ENCODE measurements around the gene BCL7A. TPM values are rescaled to one million over a fixed set of nuclear protein-coding genes. Genes with fewer than 3 reads are reported as not detected.

BCL7A gene
- polyA plus RNA-seq, 1 experiment, result 3.4 TPM

DNA sequence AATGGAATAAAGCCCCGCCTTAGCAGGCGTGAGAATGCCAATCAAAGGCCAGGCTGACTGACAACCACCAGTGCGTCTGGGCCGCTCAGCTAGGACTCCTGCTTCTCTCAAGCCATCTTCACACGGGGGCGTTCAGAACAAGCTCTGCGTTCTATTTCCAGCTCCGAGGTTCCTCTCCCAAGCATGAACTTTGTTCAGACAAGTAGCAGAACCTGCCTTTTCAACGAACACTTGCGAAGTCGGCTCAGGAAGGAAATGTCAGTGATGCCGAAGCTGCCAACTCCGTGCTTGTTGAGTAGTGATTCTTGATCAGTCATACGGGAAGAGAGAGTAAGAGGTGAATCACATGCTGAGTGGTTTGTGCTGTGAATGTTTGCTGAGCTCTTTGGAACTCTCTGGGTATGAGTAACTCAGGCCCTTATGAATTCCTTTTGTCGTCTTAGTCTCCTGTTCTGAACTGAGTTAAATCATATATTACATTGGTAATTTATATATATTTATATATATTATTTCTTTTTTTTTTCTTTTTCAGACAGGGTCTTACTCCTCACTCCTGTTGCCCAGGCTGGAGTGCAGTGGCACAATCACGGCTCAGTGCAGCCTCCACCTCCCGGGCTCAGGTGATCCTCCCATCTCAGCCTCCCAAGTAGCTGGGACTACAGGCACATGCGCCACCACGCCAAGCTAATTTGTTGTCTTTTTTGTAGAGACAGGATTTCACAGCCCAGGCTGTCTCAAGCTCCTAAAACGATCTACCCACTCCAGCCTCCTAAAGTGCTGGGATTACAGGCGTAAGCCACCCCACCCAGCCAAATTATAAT lies 29.4 kb upstream of the BCL7A start:
- TF ChIP-seq, protein P1, sequence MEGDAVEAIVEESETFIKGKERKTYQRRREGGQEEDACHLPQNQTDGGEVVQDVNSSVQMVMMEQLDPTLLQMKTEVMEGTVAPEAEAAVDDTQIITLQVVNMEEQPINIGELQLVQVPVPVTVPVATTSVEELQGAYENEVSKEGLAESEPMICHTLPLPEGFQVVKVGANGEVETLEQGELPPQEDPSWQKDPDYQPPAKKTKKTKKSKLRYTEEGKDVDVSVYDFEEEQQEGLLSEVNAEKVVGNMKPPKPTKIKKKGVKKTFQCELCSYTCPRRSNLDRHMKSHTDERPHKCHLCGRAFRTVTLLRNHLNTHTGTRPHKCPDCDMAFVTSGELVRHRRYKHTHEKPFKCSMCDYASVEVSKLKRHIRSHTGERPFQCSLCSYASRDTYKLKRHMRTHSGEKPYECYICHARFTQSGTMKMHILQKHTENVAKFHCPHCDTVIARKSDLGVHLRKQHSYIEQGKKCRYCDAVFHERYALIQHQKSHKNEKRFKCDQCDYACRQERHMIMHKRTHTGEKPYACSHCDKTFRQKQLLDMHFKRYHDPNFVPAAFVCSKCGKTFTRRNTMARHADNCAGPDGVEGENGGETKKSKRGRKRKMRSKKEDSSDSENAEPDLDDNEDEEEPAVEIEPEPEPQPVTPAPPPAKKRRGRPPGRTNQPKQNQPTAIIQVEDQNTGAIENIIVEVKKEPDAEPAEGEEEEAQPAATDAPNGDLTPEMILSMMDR (IDR thresholded peaks at IDR 0.05; ENCODE audit: insufficient read depth, low read depth, low read length), result no peak
- ChIA-PET CTCF (interaction anchor here (0.6 to 1.4 kb wide), 4 partner anchors 25 to 91 kb away, joined by 3 to 4 read pairs (median 3); partner anchors contain the start of gene CFAP251), POLR2A (interaction anchor here (0.6 to 0.9 kb wide), 3 partner anchors 12 to 1266 kb away, joined by 3 to 4 read pairs (median 3); no protein-coding TSS in a partner anchor)
- no peaks in the 10 kb centered on the region for H3K27me3 ChIP-seq (ENCODE audit: control insufficient read depth, insufficient read depth, low read length)
- H3K4me3 ChIP-seq (ENCODE audit: low read depth, low read length), result no peak overlapping the region
- DNase-seq (ENCODE audit: low read depth), result peak; percentile 94
- no peaks in the 10 kb centered on the region for H3K36me3 ChIP-seq (ENCODE audit: control insufficient read depth, insufficient read depth, low read length)

GRCh38 chr12:121996050-121996944 lies 25.4 kb upstream of the BCL7A start:
- H3K36me3 ChIP-seq (ENCODE audit: control insufficient read depth, insufficient read depth, low read length), result no peaks in the 10 kb centered on the region
- no peaks in the 10 kb centered on the region for H3K27me3 ChIP-seq (ENCODE audit: control insufficient read depth, insufficient read depth, low read length)
- ChIA-PET POLR2A (no interaction called here), CTCF (no interaction called here)
- H3K4me3 ChIP-seq (ENCODE audit: low read depth, low read length), result no peak overlapping the region
- TF ChIP-seq, protein P1 (IDR thresholded peaks at IDR 0.05; ENCODE audit: insufficient read depth, low read depth, low read length), result no peak
- no peak for DNase-seq (ENCODE audit: low read depth)

DNA sequence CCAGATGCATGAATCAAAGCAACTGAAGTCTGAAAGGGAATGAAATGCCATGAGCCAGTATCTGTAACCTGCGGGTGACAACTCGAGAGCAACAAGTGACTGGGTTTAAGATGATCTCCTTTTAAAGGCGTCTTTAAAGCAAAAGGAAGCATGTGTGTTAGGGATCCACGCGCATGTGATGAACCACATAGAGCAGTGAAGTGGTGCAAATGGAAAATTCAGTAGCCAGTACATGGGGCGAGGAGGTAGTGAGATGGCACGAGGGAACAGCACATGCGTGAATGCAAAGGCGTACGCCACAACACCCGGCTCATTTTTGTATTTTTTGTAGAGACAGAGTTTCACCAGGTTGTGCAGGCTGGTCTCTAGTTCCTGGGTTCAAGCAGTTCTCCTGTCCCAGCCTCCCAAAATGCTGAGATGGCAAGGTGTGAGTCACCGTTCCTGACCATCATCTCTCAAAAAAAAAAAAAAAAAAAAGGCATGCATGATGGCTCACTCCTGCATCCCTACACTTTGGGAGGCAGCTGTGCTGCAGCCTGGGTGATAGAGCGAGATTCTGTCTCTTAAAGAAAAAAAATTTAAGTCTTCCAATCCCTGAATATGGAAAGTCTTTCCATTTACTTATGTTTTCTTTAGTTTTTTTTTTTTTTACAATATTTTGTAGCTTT lies 24.6 kb upstream of the BCL7A start:
- H3K36me3 ChIP-seq (ENCODE audit: control insufficient read depth, insufficient read depth, low read length), result no peaks in the 10 kb centered on the region
- CTCF ChIA-PET, result interaction anchor here (0.6 kb wide), 1 partner anchor 76 kb away, joined by 3 read pairs; no protein-coding TSS in a partner anchor
- TF ChIP-seq, protein P1 (IDR thresholded peaks at IDR 0.05; ENCODE audit: insufficient read depth, low read depth, low read length), result no peak
- POLR2A ChIA-PET, result no interaction called here
- H3K4me3 ChIP-seq (ENCODE audit: low read depth, low read length), result no peak overlapping the region
- H3K27me3 ChIP-seq (ENCODE audit: control insufficient read depth, insufficient read depth, low read length), result no peaks in the 10 kb centered on the region
- no peak for DNase-seq (ENCODE audit: low read depth)

DNA sequence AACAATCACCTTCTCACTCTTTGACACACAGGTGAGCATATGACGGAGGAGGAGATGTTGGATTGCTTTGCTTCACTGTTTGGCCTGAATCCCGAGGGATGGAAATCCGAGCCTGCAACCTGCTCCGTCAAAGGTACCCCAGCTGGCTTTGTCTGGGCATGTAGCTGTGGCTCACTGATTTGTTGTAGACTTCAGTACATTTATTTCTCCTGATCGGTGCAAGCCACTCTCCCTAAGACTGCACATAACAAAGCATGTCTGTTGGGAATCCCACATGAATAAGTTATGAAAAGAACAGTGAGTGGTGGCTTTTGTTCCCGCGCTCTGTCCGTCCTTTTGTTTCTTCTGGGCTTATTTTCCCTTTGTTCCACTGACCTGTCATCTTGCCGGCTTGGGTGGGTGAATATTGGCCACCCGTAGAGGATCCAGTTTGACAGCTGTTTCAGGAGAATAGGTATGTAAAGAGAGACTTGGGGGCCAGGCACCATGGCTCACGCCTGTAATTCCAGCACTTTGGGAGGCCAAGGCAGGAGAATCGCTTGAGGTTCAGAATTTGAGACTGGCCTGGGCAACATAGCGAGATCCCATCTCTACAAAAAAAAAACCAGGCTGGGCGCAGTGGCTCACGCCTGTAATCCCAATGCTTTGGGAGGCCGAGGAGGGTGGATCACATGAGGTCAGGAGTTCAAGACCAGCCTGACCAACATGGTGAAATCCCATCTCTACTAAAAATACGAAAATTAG lies 20.0 kb upstream of the BCL7A start:
- ChIA-PET CTCF (interaction anchor here (1.8 kb wide), 1 partner anchor 11 kb away, joined by 4 read pairs; no protein-coding TSS in a partner anchor), POLR2A (no interaction called here)
- DNase-seq (ENCODE audit: low read depth), result no peak
- no peak overlapping the region for H3K4me3 ChIP-seq (ENCODE audit: low read depth, low read length)
- no peaks in the 10 kb centered on the region for H3K27me3 ChIP-seq (ENCODE audit: control insufficient read depth, insufficient read depth, low read length)
- H3K36me3 ChIP-seq (ENCODE audit: control insufficient read depth, insufficient read depth, low read length), result no peaks in the 10 kb centered on the region
- TF ChIP-seq, protein P1 (IDR thresholded peaks at IDR 0.05; ENCODE audit: insufficient read depth, low read depth, low read length), result no peak
